Measurements from ENCODE around the gene TMEM14A.
A peak's percentile ranks its signal among the peaks of the same experiment; 100 is the strongest.
"Not testable (repeated sequence)": the region's sequence is repeated elsewhere in the genome, so short reads cannot be mapped to it uniquely, and the experiment has no call there.

TMEM14A gene

GRCh38 chr6:52707963-52708680 lies 37.2 kb downstream of the TMEM14A start:
- H3K27ac ChIP-seq (ENCODE audit: low read depth, low read length): no peak overlapping the region

GRCh38 chr6:52712136-52712535 lies 41.2 kb downstream of the TMEM14A start:
- H3K4me1 ChIP-seq (ENCODE audit: control insufficient read depth in 5 of 5, insufficient read depth in 5 of 5, low read length in 5 of 5): no peaks in the 10 kb centered on the region
- H3K9me3 ChIP-seq (ENCODE audit: control insufficient read depth in 5 of 5, low read length in 5 of 5): no peaks in the 10 kb centered on the region
- H3K27me3 ChIP-seq (ENCODE audit: control insufficient read depth in 5 of 5, insufficient read depth in 4 of 5, low read length in 5 of 5): peaks cover 0 to 6% (median 0%) of the 10 kb centered on the region in 5 donors
- H3K27ac ChIP-seq (ENCODE audit: low read depth, low read length): no peak overlapping the region
- H3K4me3 ChIP-seq (ENCODE audit: low read depth in 1 of 5, low read length in 5 of 5): no peak overlapping the region
- H3K36me3 ChIP-seq (ENCODE audit: control insufficient read depth in 5 of 5, insufficient read depth in 5 of 5, low read length in 5 of 5): no peaks in the 10 kb centered on the region
- H3K9ac ChIP-seq (ENCODE audit: low read length in 5 of 5): no peak overlapping the region

More at GRCh38 chr6:52707963-52708680, 37.2 kb downstream of the TMEM14A start:
- Histone ChIP-seq H3K9ac (ENCODE audit: low read length in 5 of 5) (no peak overlapping the region), H3K9me3 (ENCODE audit: control insufficient read depth in 5 of 5, low read length in 5 of 5) (no peaks in the 10 kb centered on the region), H3K4me3 (ENCODE audit: low read depth in 1 of 5, low read length in 5 of 5) (no peak overlapping the region), H3K27me3 (ENCODE audit: control insufficient read depth in 5 of 5, insufficient read depth in 4 of 5, low read length in 5 of 5) (peaks cover 0 to under 1% (median 0%) of the 10 kb centered on the region in 5 donors), H3K4me1 (ENCODE audit: control insufficient read depth in 5 of 5, insufficient read depth in 5 of 5, low read length in 5 of 5) (no peaks in the 10 kb centered on the region), H3K36me3 (ENCODE audit: control insufficient read depth in 5 of 5, insufficient read depth in 5 of 5, low read length in 5 of 5) (no peaks in the 10 kb centered on the region)

- H3K4me3 ChIP-seq (ENCODE audit: low read depth in 1 of 5, low read length in 5 of 5); H3K27ac ChIP-seq (ENCODE audit: low read depth, low read length); H3K36me3 ChIP-seq (ENCODE audit: control insufficient read depth in 5 of 5, insufficient read depth in 5 of 5, low read length in 5 of 5); H3K9ac ChIP-seq (ENCODE audit: low read length in 5 of 5); H3K9me3 ChIP-seq (ENCODE audit: control insufficient read depth in 5 of 5, low read length in 5 of 5); H3K4me1 ChIP-seq (ENCODE audit: control insufficient read depth in 5 of 5, insufficient read depth in 5 of 5, low read length in 5 of 5); H3K27me3 ChIP-seq (ENCODE audit: control insufficient read depth in 5 of 5, insufficient read depth in 4 of 5, low read length in 5 of 5): not testable (repeated sequence)
Measured at GRCh38 chr6:52714761-52715160, 43.8 kb downstream of the TMEM14A start.

GRCh38 chr6:52718550-52718949 lies 47.6 kb downstream of the TMEM14A start:
- Histone ChIP-seq H3K4me1 (ENCODE audit: control insufficient read depth in 5 of 5, insufficient read depth in 5 of 5, low read length in 5 of 5) (no peaks in the 10 kb centered on the region), H3K9me3 (ENCODE audit: control insufficient read depth in 5 of 5, low read length in 5 of 5) (no peaks in the 10 kb centered on the region), H3K27me3 (ENCODE audit: control insufficient read depth in 5 of 5, insufficient read depth in 4 of 5, low read length in 5 of 5) (peaks cover 0 to 6% (median 0%) of the 10 kb centered on the region in 5 donors), H3K36me3 (ENCODE audit: control insufficient read depth in 5 of 5, insufficient read depth in 5 of 5, low read length in 5 of 5) (no peaks in the 10 kb centered on the region), H3K4me3 (ENCODE audit: low read depth in 1 of 5, low read length in 5 of 5) (no peak overlapping the region), H3K27ac (ENCODE audit: low read depth, low read length) (no peak overlapping the region), H3K9ac (ENCODE audit: low read length in 5 of 5) (no peak overlapping the region)

- Histone ChIP-seq H3K27me3 (ENCODE audit: control insufficient read depth in 5 of 5, insufficient read depth in 4 of 5, low read length in 5 of 5) (no peaks in the 10 kb centered on the region), H3K36me3 (ENCODE audit: control insufficient read depth in 5 of 5, insufficient read depth in 5 of 5, low read length in 5 of 5) (no peaks in the 10 kb centered on the region), H3K4me1 (ENCODE audit: control insufficient read depth in 5 of 5, insufficient read depth in 5 of 5, low read length in 5 of 5) (peaks cover 0 to 11% (median 2%) of the 10 kb centered on the region in 5 donors), H3K4me3 (ENCODE audit: low read depth in 1 of 5, low read length in 5 of 5) (no peak overlapping the region), H3K27ac (ENCODE audit: low read depth, low read length) (no peak overlapping the region), H3K9ac (ENCODE audit: low read length in 5 of 5) (no peak overlapping the region), H3K9me3 (ENCODE audit: control insufficient read depth in 5 of 5, low read length in 5 of 5) (peaks cover 0 to 7% (median 0%) of the 10 kb centered on the region in 5 donors)
Measured at GRCh38 chr6:52720321-52720720, 49.4 kb downstream of the TMEM14A start.

- Histone ChIP-seq H3K27me3 (ENCODE audit: control insufficient read depth in 5 of 5, insufficient read depth in 4 of 5, low read length in 5 of 5) (no peaks in the 10 kb centered on the region), H3K4me1 (ENCODE audit: control insufficient read depth in 5 of 5, insufficient read depth in 5 of 5, low read length in 5 of 5) (peaks cover 0 to 11% (median 2%) of the 10 kb centered on the region in 5 donors), H3K36me3 (ENCODE audit: control insufficient read depth in 5 of 5, insufficient read depth in 5 of 5, low read length in 5 of 5) (no peaks in the 10 kb centered on the region), H3K4me3 (ENCODE audit: low read depth in 1 of 5, low read length in 5 of 5) (no peak overlapping the region), H3K27ac (ENCODE audit: low read depth, low read length) (peak overlapping the region; percentile 1), H3K9ac (ENCODE audit: low read length in 5 of 5) (no peak overlapping the region), H3K9me3 (ENCODE audit: control insufficient read depth in 5 of 5, low read length in 5 of 5) (peaks cover 0 to 7% (median 0%) of the 10 kb centered on the region in 5 donors)
Measured at GRCh38 chr6:52724042-52724405, 53.1 kb downstream of the TMEM14A start.

GRCh38 chr6:52724406-52725121 lies 53.7 kb downstream of the TMEM14A start:
- peaks cover 0 to 7% (median 0%) of the 10 kb centered on the region in 5 donors for H3K9me3 ChIP-seq (ENCODE audit: control insufficient read depth in 5 of 5, low read length in 5 of 5)
- H3K36me3 ChIP-seq (ENCODE audit: control insufficient read depth in 5 of 5, insufficient read depth in 5 of 5, low read length in 5 of 5): no peaks in the 10 kb centered on the region
- H3K4me3 ChIP-seq (ENCODE audit: low read depth in 1 of 5, low read length in 5 of 5): no peak overlapping the region
- H3K9ac ChIP-seq (ENCODE audit: low read length in 5 of 5): no peak overlapping the region
- H3K4me1 ChIP-seq (ENCODE audit: control insufficient read depth in 5 of 5, insufficient read depth in 5 of 5, low read length in 5 of 5): peaks cover 0 to 11% (median 2%) of the 10 kb centered on the region in 5 donors
- H3K27me3 ChIP-seq (ENCODE audit: control insufficient read depth in 5 of 5, insufficient read depth in 4 of 5, low read length in 5 of 5): no peaks in the 10 kb centered on the region
- peak overlapping the region; percentile 1 for H3K27ac ChIP-seq (ENCODE audit: low read depth, low read length)

- Histone ChIP-seq H3K36me3 (ENCODE audit: control insufficient read depth in 5 of 5, insufficient read depth in 5 of 5, low read length in 5 of 5) (no peaks in the 10 kb centered on the region), H3K9ac (ENCODE audit: low read length in 5 of 5) (no peak overlapping the region), H3K4me3 (ENCODE audit: low read depth in 1 of 5, low read length in 5 of 5) (no peak overlapping the region), H3K9me3 (ENCODE audit: control insufficient read depth in 5 of 5, low read length in 5 of 5) (peaks cover 0 to 7% (median 0%) of the 10 kb centered on the region in 5 donors), H3K27ac (ENCODE audit: low read depth, low read length) (peak overlapping the region; percentile 1), H3K27me3 (ENCODE audit: control insufficient read depth in 5 of 5, insufficient read depth in 4 of 5, low read length in 5 of 5) (no peaks in the 10 kb centered on the region), H3K4me1 (ENCODE audit: control insufficient read depth in 5 of 5, insufficient read depth in 5 of 5, low read length in 5 of 5) (peaks cover 0 to 11% (median 2%) of the 10 kb centered on the region in 5 donors)
Measured at GRCh38 chr6:52725143-52725534, 54.2 kb downstream of the TMEM14A start.

- no peaks in the 10 kb centered on the region for H3K27me3 ChIP-seq (ENCODE audit: control insufficient read depth in 5 of 5, insufficient read depth in 4 of 5, low read length in 5 of 5)
- H3K4me3 ChIP-seq (ENCODE audit: low read depth in 1 of 5, low read length in 5 of 5): no peak overlapping the region
- H3K27ac ChIP-seq (ENCODE audit: low read depth, low read length): no peak overlapping the region
- H3K36me3 ChIP-seq (ENCODE audit: control insufficient read depth in 5 of 5, insufficient read depth in 5 of 5, low read length in 5 of 5): no peaks in the 10 kb centered on the region
- H3K4me1 ChIP-seq (ENCODE audit: control insufficient read depth in 5 of 5, insufficient read depth in 5 of 5, low read length in 5 of 5): peaks cover 0 to 11% (median 2%) of the 10 kb centered on the region in 5 donors
- H3K9me3 ChIP-seq (ENCODE audit: control insufficient read depth in 5 of 5, low read length in 5 of 5): peaks cover 0 to 7% (median 0%) of the 10 kb centered on the region in 5 donors
- no peak overlapping the region for H3K9ac ChIP-seq (ENCODE audit: low read length in 5 of 5)
Measured at GRCh38 chr6:52725535-52726192, 54.8 kb downstream of the TMEM14A start.

GRCh38 chr6:52726193-52726542 lies 55.3 kb downstream of the TMEM14A start:
- Histone ChIP-seq H3K36me3 (ENCODE audit: control insufficient read depth in 5 of 5, insufficient read depth in 5 of 5, low read length in 5 of 5) (no peaks in the 10 kb centered on the region), H3K27ac (ENCODE audit: low read depth, low read length) (no peak overlapping the region), H3K9ac (ENCODE audit: low read length in 5 of 5) (no peak overlapping the region), H3K27me3 (ENCODE audit: control insufficient read depth in 5 of 5, insufficient read depth in 4 of 5, low read length in 5 of 5) (no peaks in the 10 kb centered on the region), H3K4me3 (ENCODE audit: low read depth in 1 of 5, low read length in 5 of 5) (no peak overlapping the region), H3K9me3 (ENCODE audit: control insufficient read depth in 5 of 5, low read length in 5 of 5) (peaks cover 0 to 7% (median 0%) of the 10 kb centered on the region in 5 donors), H3K4me1 (ENCODE audit: control insufficient read depth in 5 of 5, insufficient read depth in 5 of 5, low read length in 5 of 5) (peaks cover 0 to 11% (median 2%) of the 10 kb centered on the region in 5 donors)

Measured in subcutaneous abdominal adipose tissue (tissue), 5 donors.